Measurements from ENCODE around the gene SLC1A3. TPM values are rescaled to one million over a fixed set of nuclear protein-coding genes. Genes with fewer than 3 reads are reported as not detected.

The SLC1A3 gene
- total RNA-seq, 2 donors from 2014 or later: 2.6 to 4.2 TPM

DNA sequence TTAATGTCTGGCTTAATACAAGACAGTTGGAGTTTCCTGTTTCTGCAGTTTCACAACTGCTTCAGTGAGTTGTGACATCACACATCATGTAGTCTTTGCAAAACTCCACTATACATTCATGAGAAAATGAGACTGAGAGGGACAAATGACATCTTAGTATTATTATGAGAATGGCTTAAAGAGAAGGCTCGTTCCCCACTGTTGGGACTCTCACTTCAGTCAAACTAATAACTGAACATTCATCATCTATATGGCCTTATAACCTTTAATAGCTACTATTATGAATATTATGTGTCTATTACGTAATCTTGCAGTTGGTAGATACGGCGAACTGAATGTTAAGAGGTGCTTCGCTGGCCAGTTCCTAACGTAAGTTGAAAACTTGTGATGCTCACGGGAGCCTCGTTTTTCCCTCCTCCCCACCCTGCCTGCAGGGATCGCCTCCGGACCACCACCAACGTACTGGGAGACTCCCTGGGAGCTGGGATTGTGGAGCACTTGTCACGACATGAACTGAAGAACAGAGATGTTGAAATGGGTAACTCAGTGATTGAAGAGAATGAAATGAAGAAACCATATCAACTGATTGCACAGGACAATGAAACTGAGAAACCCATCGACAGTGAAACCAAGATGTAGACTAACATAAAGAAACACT, 79.4 kb downstream of the SLC1A3 start:
- no peaks in the 10 kb centered on the region for H3K27me3 ChIP-seq (ENCODE audit: control insufficient read depth, insufficient read depth, low read length, poor library complexity, severe bottlenecking)
- H3K27ac Mint-ChIP-seq: no peak overlapping the region
- no peak overlapping the region for H3K27ac ChIP-seq (ENCODE audit: low read depth, low read length)
- no peaks in the 10 kb centered on the region for H3K9me3 Mint-ChIP-seq
- DNase-seq: peak; percentile 14
- H3K36me3 ChIP-seq (ENCODE audit: control insufficient read depth, insufficient read depth, low read length): no peaks in the 10 kb centered on the region
- H3K4me1 ChIP-seq (ENCODE audit: control insufficient read depth, insufficient read depth, low read length): no peaks in the 10 kb centered on the region
- H3K36me3 Mint-ChIP-seq (ENCODE audit: low read depth): no peaks in the 10 kb centered on the region
- no peak overlapping the region for H3K4me3 Mint-ChIP-seq
- peaks cover 3% of the 10 kb centered on the region for H3K27me3 Mint-ChIP-seq (ENCODE audit: insufficient read depth)
- no peak overlapping the region for H3K9ac ChIP-seq (ENCODE audit: extremely low read depth, low read length, poor library complexity, severe bottlenecking)
- H3K4me3 ChIP-seq (ENCODE audit: low read length): no peak overlapping the region
- 92 to 93% methylated on average over 2 to 12 of the region's 13 CpGs for WGBS, 2 experiments (ENCODE audit: insufficient coverage in 1 of 2, insufficient read length in 1 of 2)
- H3K4me1 Mint-ChIP-seq: peaks cover 1% of the 10 kb centered on the region
- H3K9me3 ChIP-seq (ENCODE audit: control insufficient read depth, low read length): no peaks in the 10 kb centered on the region
- TF ChIP-seq, protein P1, sequence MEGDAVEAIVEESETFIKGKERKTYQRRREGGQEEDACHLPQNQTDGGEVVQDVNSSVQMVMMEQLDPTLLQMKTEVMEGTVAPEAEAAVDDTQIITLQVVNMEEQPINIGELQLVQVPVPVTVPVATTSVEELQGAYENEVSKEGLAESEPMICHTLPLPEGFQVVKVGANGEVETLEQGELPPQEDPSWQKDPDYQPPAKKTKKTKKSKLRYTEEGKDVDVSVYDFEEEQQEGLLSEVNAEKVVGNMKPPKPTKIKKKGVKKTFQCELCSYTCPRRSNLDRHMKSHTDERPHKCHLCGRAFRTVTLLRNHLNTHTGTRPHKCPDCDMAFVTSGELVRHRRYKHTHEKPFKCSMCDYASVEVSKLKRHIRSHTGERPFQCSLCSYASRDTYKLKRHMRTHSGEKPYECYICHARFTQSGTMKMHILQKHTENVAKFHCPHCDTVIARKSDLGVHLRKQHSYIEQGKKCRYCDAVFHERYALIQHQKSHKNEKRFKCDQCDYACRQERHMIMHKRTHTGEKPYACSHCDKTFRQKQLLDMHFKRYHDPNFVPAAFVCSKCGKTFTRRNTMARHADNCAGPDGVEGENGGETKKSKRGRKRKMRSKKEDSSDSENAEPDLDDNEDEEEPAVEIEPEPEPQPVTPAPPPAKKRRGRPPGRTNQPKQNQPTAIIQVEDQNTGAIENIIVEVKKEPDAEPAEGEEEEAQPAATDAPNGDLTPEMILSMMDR (conservative IDR thresholded peaks at IDR 0.05): no peak

DNA sequence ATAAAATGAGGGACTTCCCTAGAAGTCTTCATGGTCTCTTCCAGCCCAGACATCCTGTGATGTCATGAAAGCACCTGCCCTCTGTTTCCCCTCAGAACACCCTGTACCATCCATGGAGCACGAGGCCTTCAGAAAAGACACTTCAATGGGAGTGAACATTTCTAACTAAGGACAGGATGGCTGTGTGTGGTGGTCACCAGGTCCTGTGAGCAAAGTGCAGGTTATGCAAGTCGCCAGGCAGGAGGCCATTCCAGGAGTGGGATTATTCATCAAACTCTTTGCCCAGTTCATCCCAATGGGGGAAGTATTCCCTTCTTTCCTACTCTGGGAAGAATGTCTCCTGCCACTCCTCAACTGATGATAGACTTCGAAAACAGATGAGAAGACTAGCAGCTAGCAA, 80.5 kb downstream of the SLC1A3 start:
- peak; percentile 24 for DNase-seq
- no peaks in the 10 kb centered on the region for H3K36me3 ChIP-seq (ENCODE audit: control insufficient read depth, insufficient read depth, low read length)
- Mint-ChIP-seq H3K27ac (no peak overlapping the region), H3K4me1 (peaks cover 1% of the 10 kb centered on the region), H3K36me3 (ENCODE audit: low read depth) (no peaks in the 10 kb centered on the region), H3K27me3 (ENCODE audit: insufficient read depth) (peaks cover 11% of the 10 kb centered on the region), H3K9me3 (no peaks in the 10 kb centered on the region), H3K4me3 (no peak overlapping the region)
- H3K4me1 ChIP-seq (ENCODE audit: control insufficient read depth, insufficient read depth, low read length): no peaks in the 10 kb centered on the region
- no peak overlapping the region for H3K27ac ChIP-seq (ENCODE audit: low read depth, low read length)
- no peaks in the 10 kb centered on the region for H3K9me3 ChIP-seq (ENCODE audit: control insufficient read depth, low read length)
- WGBS, 2 experiments (ENCODE audit: insufficient coverage in 1 of 2, insufficient read length in 1 of 2): 89 to 94% methylated on average over 3 of the region's 3 CpGs
- no peak overlapping the region for H3K9ac ChIP-seq (ENCODE audit: extremely low read depth, low read length, poor library complexity, severe bottlenecking)
- TF ChIP-seq, protein P1 (conservative IDR thresholded peaks at IDR 0.05): no peak
- no peak overlapping the region for H3K4me3 ChIP-seq (ENCODE audit: low read length)
- peaks cover 5% of the 10 kb centered on the region for H3K27me3 ChIP-seq (ENCODE audit: control insufficient read depth, insufficient read depth, low read length, poor library complexity, severe bottlenecking)

DNA sequence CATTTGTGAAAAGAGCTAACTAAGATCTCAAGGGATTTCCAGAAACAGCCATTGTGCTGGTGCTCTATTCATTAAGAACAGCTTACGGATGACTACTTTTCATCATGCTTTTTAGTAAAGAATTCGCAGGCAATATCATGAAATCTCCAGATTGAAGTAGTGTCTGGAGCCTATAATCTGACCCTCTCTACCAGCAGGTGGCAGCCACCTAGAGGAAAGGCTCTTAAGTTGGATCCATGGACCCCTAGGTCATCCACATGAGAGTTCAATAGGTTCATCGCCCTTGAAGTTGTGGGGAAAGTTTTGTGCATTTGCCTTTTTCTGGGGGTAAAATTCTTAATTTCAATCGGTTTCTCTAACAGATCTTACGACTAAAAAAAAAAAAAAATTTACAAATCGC, 82.3 kb downstream of the SLC1A3 start:
- H3K36me3 Mint-ChIP-seq (ENCODE audit: low read depth): no peaks in the 10 kb centered on the region
- WGBS, 2 experiments (ENCODE audit: insufficient coverage in 1 of 2, insufficient read length in 1 of 2): 84 to 94% methylated on average over 5 to 6 of the region's 6 CpGs
- peaks cover 21% of the 10 kb centered on the region for H3K27me3 ChIP-seq (ENCODE audit: control insufficient read depth, insufficient read depth, low read length, poor library complexity, severe bottlenecking)
- H3K9ac ChIP-seq (ENCODE audit: extremely low read depth, low read length, poor library complexity, severe bottlenecking): no peak overlapping the region
- TF ChIP-seq, protein P1 (conservative IDR thresholded peaks at IDR 0.05): peak; percentile 73
- H3K4me3 Mint-ChIP-seq: no peak overlapping the region
- H3K4me1 Mint-ChIP-seq: peaks cover 1% of the 10 kb centered on the region
- no peak overlapping the region for H3K27ac Mint-ChIP-seq
- H3K4me1 ChIP-seq (ENCODE audit: control insufficient read depth, insufficient read depth, low read length): no peaks in the 10 kb centered on the region
- H3K27me3 Mint-ChIP-seq (ENCODE audit: insufficient read depth): peaks cover 27% of the 10 kb centered on the region
- H3K4me3 ChIP-seq (ENCODE audit: low read length): no peak overlapping the region
- no peaks in the 10 kb centered on the region for H3K9me3 Mint-ChIP-seq
- no peaks in the 10 kb centered on the region for H3K9me3 ChIP-seq (ENCODE audit: control insufficient read depth, low read length)
- H3K27ac ChIP-seq (ENCODE audit: low read depth, low read length): no peak overlapping the region
- peak; percentile 68 for DNase-seq
- H3K36me3 ChIP-seq (ENCODE audit: control insufficient read depth, insufficient read depth, low read length): no peaks in the 10 kb centered on the region
